ENCODE measurements around the gene BDP1. TPM values are rescaled to one million over a fixed set of nuclear protein-coding genes. Genes with fewer than 3 reads are reported as not detected.
"Not testable (repeated sequence)": the region's sequence is repeated elsewhere in the genome, so short reads cannot be mapped to it uniquely, and the experiment has no call there.

BDP1 gene
- total RNA-seq, 1 experiment from 2014 or later: 71.1 TPM

GRCh38 chr5:71445523-71446152 is 9.8 kb upstream of the BDP1 start:
- POLR2A ChIA-PET (ENCODE audit: low non-redundant PET); CTCF ChIA-PET; H3K4me1 ChIP-seq (ENCODE audit: insufficient read depth, low read length, poor library complexity, severe bottlenecking); BruUV-seq (replicated peaks); H3K9me3 ChIP-seq (ENCODE audit: low read depth, low read length, poor library complexity, severe bottlenecking); H3K27me3 ChIP-seq (replicated peaks; ENCODE audit: insufficient read depth, low read depth, low read length, poor library complexity); intact Hi-C loops (cut with micrococcal nuclease; ENCODE audit: unreplicated experiment); H3K36me3 ChIP-seq (ENCODE audit: insufficient read depth, low read length, poor library complexity, severe bottlenecking): not testable (repeated sequence)
- Histone ChIP-seq H3K4me3 (ENCODE audit: low read depth, low read length, poor library complexity, severe bottlenecking) (peak overlapping the region; percentile 47), H3K27ac (ENCODE audit: low read depth, low read length, poor library complexity, severe bottlenecking) (peak overlapping the region; percentile 75)
- peak; percentile 33 for DNase-seq (ENCODE audit: low spot score)

GRCh38 chr5:71446540-71447216 is 8.8 kb upstream of the BDP1 start:
- H3K27me3 ChIP-seq (replicated peaks; ENCODE audit: insufficient read depth, low read depth, low read length, poor library complexity); H3K9me3 ChIP-seq (ENCODE audit: low read depth, low read length, poor library complexity, severe bottlenecking); H3K4me1 ChIP-seq (ENCODE audit: insufficient read depth, low read length, poor library complexity, severe bottlenecking); POLR2A ChIA-PET (ENCODE audit: low non-redundant PET); H3K36me3 ChIP-seq (ENCODE audit: insufficient read depth, low read length, poor library complexity, severe bottlenecking); CTCF ChIA-PET; BruUV-seq (replicated peaks); intact Hi-C loops (cut with micrococcal nuclease; ENCODE audit: unreplicated experiment): not testable (repeated sequence)
- DNase-seq (ENCODE audit: low spot score): peak; percentile 22
- peak overlapping the region; percentile 75 for H3K27ac ChIP-seq (ENCODE audit: low read depth, low read length, poor library complexity, severe bottlenecking)
- peak overlapping the region; percentile 47 for H3K4me3 ChIP-seq (ENCODE audit: low read depth, low read length, poor library complexity, severe bottlenecking)

GRCh38 chr5:71447218-71447808 is 8.1 kb upstream of the BDP1 start:
- H3K27me3 ChIP-seq (replicated peaks; ENCODE audit: insufficient read depth, low read depth, low read length, poor library complexity); H3K36me3 ChIP-seq (ENCODE audit: insufficient read depth, low read length, poor library complexity, severe bottlenecking); POLR2A ChIA-PET (ENCODE audit: low non-redundant PET); BruUV-seq (replicated peaks); H3K9me3 ChIP-seq (ENCODE audit: low read depth, low read length, poor library complexity, severe bottlenecking); H3K27ac ChIP-seq (ENCODE audit: low read depth, low read length, poor library complexity, severe bottlenecking); CTCF ChIA-PET; H3K4me1 ChIP-seq (ENCODE audit: insufficient read depth, low read length, poor library complexity, severe bottlenecking); intact Hi-C loops (cut with micrococcal nuclease; ENCODE audit: unreplicated experiment): not testable (repeated sequence)
- TF ChIP-seq CTCF (conservative IDR thresholded peaks at IDR 0.05; ENCODE audit: low read depth, low read length): peak; percentile 51
- DNase-seq (ENCODE audit: low spot score): peak; percentile 88
- H3K4me3 ChIP-seq (ENCODE audit: low read depth, low read length, poor library complexity, severe bottlenecking): peak overlapping the region; percentile 47

GRCh38 chr5:71452876-71453275 is 2.6 kb upstream of the BDP1 start:
- H3K36me3 ChIP-seq (ENCODE audit: insufficient read depth, low read length, poor library complexity, severe bottlenecking): no peaks in the 10 kb centered on the region
- ChIA-PET CTCF (no interaction called here), POLR2A (ENCODE audit: low non-redundant PET) (no interaction called here)
- no peak for TF ChIP-seq CTCF (conservative IDR thresholded peaks at IDR 0.05; ENCODE audit: low read depth, low read length)
- H3K9me3 ChIP-seq (ENCODE audit: low read depth, low read length, poor library complexity, severe bottlenecking): no peaks in the 10 kb centered on the region
- H3K27me3 ChIP-seq (replicated peaks; ENCODE audit: insufficient read depth, low read depth, low read length, poor library complexity): no peaks in the 10 kb centered on the region
- intact Hi-C loops (cut with micrococcal nuclease; ENCODE audit: unreplicated experiment): no loop called here
- no peak overlapping the region for H3K27ac ChIP-seq (ENCODE audit: low read depth, low read length, poor library complexity, severe bottlenecking)
- H3K4me1 ChIP-seq (ENCODE audit: insufficient read depth, low read length, poor library complexity, severe bottlenecking): peaks cover 11% of the 10 kb centered on the region
- no peak for DNase-seq (ENCODE audit: low spot score)
- no TSS peak for BruUV-seq (replicated peaks)
- no peak overlapping the region for H3K4me3 ChIP-seq (ENCODE audit: low read depth, low read length, poor library complexity, severe bottlenecking)
